ENCODE data around the gene STK32C.

STK32C gene

GRCh38 chr10:132254841-132255240, 52.9 kb downstream of the STK32C start:
- no peak for TF ChIP-seq CTCF (IDR thresholded peaks at IDR 0.05; ENCODE audit: extremely low read depth, insufficient read depth, missing control alignments)

GRCh38 chr10:132253092-132253687, 54.6 kb downstream of the STK32C start:
- DNase-seq (ENCODE audit: low spot score), result no peak
- no peak for TF ChIP-seq CTCF (IDR thresholded peaks at IDR 0.05; ENCODE audit: extremely low read depth, insufficient read depth, missing control alignments)
- in situ Hi-C loops (cut with MboI; ENCODE audit: low pct_unique_long_range_greater_than_20kb, low sequenced_read_pairs, unreplicated experiment), result no loop called here

More at GRCh38 chr10:132254841-132255240, 52.9 kb downstream of the STK32C start:
- in situ Hi-C loops (cut with MboI; ENCODE audit: low pct_unique_long_range_greater_than_20kb, low sequenced_read_pairs, unreplicated experiment), result no loop called here
- DNase-seq (ENCODE audit: low spot score), result no peak

GRCh38 chr10:132252412-132252811, 55.3 kb downstream of the STK32C start:
- no peak for TF ChIP-seq CTCF (IDR thresholded peaks at IDR 0.05; ENCODE audit: extremely low read depth, insufficient read depth, missing control alignments)
- in situ Hi-C loops (cut with MboI; ENCODE audit: low pct_unique_long_range_greater_than_20kb, low sequenced_read_pairs, unreplicated experiment), result no loop called here
- no peak for DNase-seq (ENCODE audit: low spot score)

- in situ Hi-C loops (cut with MboI; ENCODE audit: low pct_unique_long_range_greater_than_20kb, low sequenced_read_pairs, unreplicated experiment), result no loop called here
- no peak for TF ChIP-seq CTCF (IDR thresholded peaks at IDR 0.05; ENCODE audit: extremely low read depth, insufficient read depth, missing control alignments)
- DNase-seq (ENCODE audit: low spot score), result no peak
These were observed 55.8 kb downstream of the STK32C start for GRCh38 chr10:132251928-132252327.

GRCh38 chr10:132250481-132251475, 57.0 kb downstream of the STK32C start:
- TF ChIP-seq CTCF (IDR thresholded peaks at IDR 0.05; ENCODE audit: extremely low read depth, insufficient read depth, missing control alignments), result no peak
- in situ Hi-C loops (cut with MboI; ENCODE audit: low pct_unique_long_range_greater_than_20kb, low sequenced_read_pairs, unreplicated experiment), result no loop called here
- no peak for DNase-seq (ENCODE audit: low spot score)

- DNase-seq (ENCODE audit: low spot score), result no peak
- in situ Hi-C loops (cut with MboI; ENCODE audit: low pct_unique_long_range_greater_than_20kb, low sequenced_read_pairs, unreplicated experiment), result no loop called here
These were observed 57.9 kb downstream of the STK32C start for GRCh38 chr10:132249824-132250375.

More at GRCh38 chr10:132249824-132250375, 57.9 kb downstream of the STK32C start:
- no peak for TF ChIP-seq CTCF (IDR thresholded peaks at IDR 0.05; ENCODE audit: extremely low read depth, insufficient read depth, missing control alignments)

Measured in GM13977 (cell line).